Measurements from ENCODE around the gene AKAP13. TPM values are rescaled to one million over a fixed set of nuclear protein-coding genes. Genes with fewer than 3 reads are reported as not detected.
A peak's percentile ranks its signal among the peaks of the same experiment; 100 is the strongest.

Gene AKAP13
- total and polyA plus RNA-seq, 2 donors (not counting 1 experiment from before 2014, with no cell fraction given) = 73.8 to 358 TPM

GRCh38 chr15:85685356-85685755, 305.0 kb downstream of the AKAP13 start:
- no peaks in the 10 kb centered on the region for H3K9me3 Mint-ChIP-seq (ENCODE audit: insufficient read depth)

GRCh38 chr15:85687329-85687728, 306.9 kb downstream of the AKAP13 start:
- WGBS (ENCODE audit: insufficient coverage) = 50% methylated on average over 2 of the region's 2 CpGs
- H3K4me1 ChIP-seq (ENCODE audit: control insufficient read depth in 2 of 2, insufficient read depth in 2 of 2, low read length in 2 of 2) = peaks cover 50 to 51% of the 10 kb centered on the region in 2 donors
- peak overlapping the region; percentile 18 for H3K4me3 Mint-ChIP-seq

More at GRCh38 chr15:85685356-85685755, 305.0 kb downstream of the AKAP13 start:
- Histone ChIP-seq H3K9me3 (ENCODE audit: control extremely low read depth in 1 of 3, control insufficient read depth in 2 of 3, insufficient read depth in 1 of 3, low read length in 2 of 3) (no peaks in the 10 kb centered on the region), H3K36me3 (replicated peaks in 1 of 2; ENCODE audit: control extremely low read depth in 1 of 2, control insufficient read depth in 1 of 2, extremely low read depth in 1 of 2, insufficient read depth in 2 of 2, low read length in 1 of 2) (peaks cover 6 to 54% of the 10 kb centered on the region in 2 experiments), H3K4me2 (replicated peaks; ENCODE audit: low read depth, low read length, poor library complexity, severe bottlenecking) (no peak overlapping the region), H3K9ac (ENCODE audit: low read length) (no peak overlapping the region), H2AFZ (ENCODE audit: insufficient read depth, low read depth, low read length, poor library complexity, severe bottlenecking) (no peak overlapping the region), H3K4me3 (ENCODE audit: control extremely low read depth in 1 of 5, extremely low read depth in 1 of 5, insufficient read depth in 1 of 5, low read depth in 2 of 5, low read length in 4 of 5) (no peak overlapping the region), H3K79me2 (ENCODE audit: control insufficient read depth, insufficient read depth, low read length) (peaks cover 8% of the 10 kb centered on the region), H3K4me1 (ENCODE audit: control insufficient read depth in 2 of 2, insufficient read depth in 2 of 2, low read length in 2 of 2) (peaks cover 32 to 34% of the 10 kb centered on the region in 2 donors), H3K27ac (ENCODE audit: low read length in 2 of 2) (no peak overlapping the region), H4K20me1 (ENCODE audit: control insufficient read depth, insufficient read depth, low read length, poor library complexity, severe bottlenecking) (no peaks in the 10 kb centered on the region), H3K27me3 (replicated peaks in 1 of 4; ENCODE audit: control extremely low read depth in 1 of 4, control insufficient read depth in 3 of 4, insufficient read depth in 4 of 4, low read length in 3 of 4) (no peaks in the 10 kb centered on the region)
- CTCF ChIA-PET = no interaction called here
- intact Hi-C loops (cut with micrococcal nuclease) = loop anchor here (5.0 to 10.0 kb wide), 3 partner anchors 37 to 148 kb away; no protein-coding TSS in a partner anchor
- no peaks in the 10 kb centered on the region for H3K27me3 Mint-ChIP-seq
- 78% methylated on average over 6 of the region's 9 CpGs for WGBS (ENCODE audit: insufficient coverage)
- DNase-seq (no peak), ATAC-seq (ENCODE audit: low read depth) (no peak)
- H3K4me1 Mint-ChIP-seq = peaks cover 36% of the 10 kb centered on the region
- POLR2A ChIA-PET = no interaction called here
- no peak for TF ChIP-seq EZH2 (IDR thresholded peaks at IDR 0.05; ENCODE audit: borderline replicate concordance, insufficient read depth, low read depth, low read length, poor library complexity, severe bottlenecking)
- TF ChIP-seq, protein P1, sequence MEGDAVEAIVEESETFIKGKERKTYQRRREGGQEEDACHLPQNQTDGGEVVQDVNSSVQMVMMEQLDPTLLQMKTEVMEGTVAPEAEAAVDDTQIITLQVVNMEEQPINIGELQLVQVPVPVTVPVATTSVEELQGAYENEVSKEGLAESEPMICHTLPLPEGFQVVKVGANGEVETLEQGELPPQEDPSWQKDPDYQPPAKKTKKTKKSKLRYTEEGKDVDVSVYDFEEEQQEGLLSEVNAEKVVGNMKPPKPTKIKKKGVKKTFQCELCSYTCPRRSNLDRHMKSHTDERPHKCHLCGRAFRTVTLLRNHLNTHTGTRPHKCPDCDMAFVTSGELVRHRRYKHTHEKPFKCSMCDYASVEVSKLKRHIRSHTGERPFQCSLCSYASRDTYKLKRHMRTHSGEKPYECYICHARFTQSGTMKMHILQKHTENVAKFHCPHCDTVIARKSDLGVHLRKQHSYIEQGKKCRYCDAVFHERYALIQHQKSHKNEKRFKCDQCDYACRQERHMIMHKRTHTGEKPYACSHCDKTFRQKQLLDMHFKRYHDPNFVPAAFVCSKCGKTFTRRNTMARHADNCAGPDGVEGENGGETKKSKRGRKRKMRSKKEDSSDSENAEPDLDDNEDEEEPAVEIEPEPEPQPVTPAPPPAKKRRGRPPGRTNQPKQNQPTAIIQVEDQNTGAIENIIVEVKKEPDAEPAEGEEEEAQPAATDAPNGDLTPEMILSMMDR (IDR thresholded peaks at IDR 0.05) = no peak
- no peak overlapping the region for H3K27ac Mint-ChIP-seq
- H3K4me3 Mint-ChIP-seq = no peak overlapping the region

More at GRCh38 chr15:85687329-85687728, 306.9 kb downstream of the AKAP13 start:
- peak overlapping the region; percentile 65 to 85 for H3K27ac ChIP-seq (ENCODE audit: low read length in 2 of 2)
- H3K9ac ChIP-seq (ENCODE audit: low read length) = peak overlapping the region; percentile 5
- H4K20me1 ChIP-seq (ENCODE audit: control insufficient read depth, insufficient read depth, low read length, poor library complexity, severe bottlenecking) = no peaks in the 10 kb centered on the region
- Mint-ChIP-seq H3K27me3 (no peaks in the 10 kb centered on the region), H3K9me3 (ENCODE audit: insufficient read depth) (no peaks in the 10 kb centered on the region), H3K27ac (peak overlapping the region; percentile 85), H3K4me1 (peaks cover 56% of the 10 kb centered on the region)
- ChIA-PET CTCF (interaction anchor here (0.6 to 1.1 kb wide), 3 partner anchors 33 to 1019 kb away, joined by 3 read pairs; no protein-coding TSS in a partner anchor), POLR2A (interaction anchor here (0.6 to 1.7 kb wide), 4 partner anchors 20 to 402 kb away, joined by 3 to 5 read pairs (median 4); no protein-coding TSS in a partner anchor)
- H3K79me2 ChIP-seq (ENCODE audit: control insufficient read depth, insufficient read depth, low read length) = peaks cover 28% of the 10 kb centered on the region
- peaks cover 5 to 43% of the 10 kb centered on the region in 2 experiments for H3K36me3 ChIP-seq (replicated peaks in 1 of 2; ENCODE audit: control extremely low read depth in 1 of 2, control insufficient read depth in 1 of 2, extremely low read depth in 1 of 2, insufficient read depth in 2 of 2, low read length in 1 of 2)
- intact Hi-C loops (cut with micrococcal nuclease) = loop anchor here (5.0 to 10.0 kb wide), 3 partner anchors 35 to 150 kb away; no protein-coding TSS in a partner anchor
- H2AFZ ChIP-seq (ENCODE audit: insufficient read depth, low read depth, low read length, poor library complexity, severe bottlenecking) = peak overlapping the region; percentile 7
- H3K27me3 ChIP-seq (replicated peaks in 1 of 4; ENCODE audit: control extremely low read depth in 1 of 4, control insufficient read depth in 3 of 4, insufficient read depth in 4 of 4, low read length in 3 of 4) = no peaks in the 10 kb centered on the region
- no peaks in the 10 kb centered on the region for H3K9me3 ChIP-seq (ENCODE audit: control extremely low read depth in 1 of 3, control insufficient read depth in 2 of 3, insufficient read depth in 1 of 3, low read length in 2 of 3)
- no peak for ATAC-seq (ENCODE audit: low read depth)
- peak overlapping the region; percentile 35 for H3K4me2 ChIP-seq (replicated peaks; ENCODE audit: low read depth, low read length, poor library complexity, severe bottlenecking)
- TF ChIP-seq EZH2 (IDR thresholded peaks at IDR 0.05; ENCODE audit: borderline replicate concordance, insufficient read depth, low read depth, low read length, poor library complexity, severe bottlenecking) = no peak
- TF ChIP-seq, protein P1 (IDR thresholded peaks at IDR 0.05) = no peak
- no peak for DNase-seq
- H3K4me3 ChIP-seq (ENCODE audit: control extremely low read depth in 1 of 5, extremely low read depth in 1 of 5, insufficient read depth in 1 of 5, low read depth in 2 of 5, low read length in 4 of 5) = no peak overlapping the region

Measured in B cell (primary cell).